Neural cell (in vitro differentiated cells): Measurements from ENCODE around the gene NEDD4L. TPM values are rescaled to one million over a fixed set of nuclear protein-coding genes. Genes with fewer than 3 reads are reported as not detected.

Experiments
- H2AFZ ChIP-seq: fragments of 200-600, 300-800 bp; sonication (generic), shearing (Covaris generic); 2 replicates; pipeline ENCODE4 v1.6.0; 2014; ENCODE audit warnings: low read depth, mild to moderate bottlenecking, antibody characterized with exemption, low read length, moderate library complexity
- H3F3A ChIP-seq: fragments of 200-600 bp; shearing (Covaris generic); 2 replicates; pipeline ENCODE4 v1.6.1; 2016; ENCODE audit warnings: mild to moderate bottlenecking, moderate library complexity, mixed read lengths, antibody characterized with exemption, low read length; ENCODE audit not compliant: insufficient read depth, poor library complexity, severe bottlenecking
- H3K27ac ChIP-seq: fragments of 200-600, 300-800 bp; sonication (generic), shearing (Covaris generic); 2 replicates; pipeline ENCODE4 v1.5.1; 2014; ENCODE audit warnings: mild to moderate bottlenecking, low read length, moderate library complexity
- H3K27me3 ChIP-seq: fragments of 300-800, 200-600 bp; sonication (generic), shearing (Covaris generic); 2 replicates; pipeline ENCODE4 v1.6.0; 2014; ENCODE audit warnings: mild to moderate bottlenecking, low read depth, low read length, moderate library complexity; ENCODE audit not compliant: insufficient read depth
- H3K36me3 ChIP-seq: fragments of 300-800, 200-600 bp; sonication (generic), shearing (Covaris generic); 2 replicates; pipeline ENCODE4 v1.5.1; 2014; ENCODE audit warnings: mild to moderate bottlenecking, antibody characterized with exemption, low read length, moderate library complexity; ENCODE audit not compliant: insufficient read depth
- H3K4me2 ChIP-seq: fragments of 300-800, 200-600 bp; sonication (generic), shearing (Covaris generic); 2 replicates; pipeline ENCODE4 v1.6.0; 2014; ENCODE audit warnings: mild to moderate bottlenecking, low read length
- H3K4me3 ChIP-seq: fragments of 300-800, 200-600 bp; sonication (generic), shearing (Covaris generic); 2 replicates; pipeline ENCODE4 v1.5.1; 2014; ENCODE audit warnings: mild to moderate bottlenecking, low read length, moderate library complexity
- H3K79me2 ChIP-seq: fragments of 200-600 bp; shearing (Covaris generic); replicated peaks from 2 replicates; pipeline ENCODE4 v1.6.0; 2014; ENCODE audit warnings: mild to moderate bottlenecking, low read length, moderate library complexity; ENCODE audit not compliant: insufficient read depth
- H3K9ac ChIP-seq: fragments of 300-800, 200-600 bp; sonication (generic), shearing (Covaris generic); 2 replicates; pipeline ENCODE4 v1.6.1; 2016; ENCODE audit warnings: mild to moderate bottlenecking, low read length, mixed read lengths
- H3K9me2 ChIP-seq: fragments of 200-600 bp; shearing (Covaris generic); 2 replicates; pipeline ENCODE4 v1.6.1; 2016; ENCODE audit warnings: mild to moderate bottlenecking, low read length, mixed read lengths; ENCODE audit not compliant: insufficient read depth
- H3K9me3 ChIP-seq: fragments of 200-600, 300-800 bp; sonication (generic), shearing (Covaris generic); 2 replicates; pipeline ENCODE4 v1.6.1; 2016; ENCODE audit warnings: mild to moderate bottlenecking, mixed run types, low read length, moderate library complexity, mixed read lengths
- H4K20me1 ChIP-seq: fragments of 200-600 bp; shearing (Covaris generic); 2 replicates; pipeline ENCODE4 v1.6.1; 2016; ENCODE audit warnings: mild to moderate bottlenecking, mixed run types; ENCODE audit not compliant: insufficient read depth
- EP300 ChIP-seq: fragments of 450-650 bp; conservative IDR thresholded peaks from 2 replicates; pipeline ENCODE4 v1.6.1; 2014; ENCODE audit warnings: antibody characterized with exemption, mild to moderate bottlenecking, moderate library complexity; ENCODE audit not compliant: poor library complexity, severe bottlenecking
- EZH2 ChIP-seq: fragments of 200-600, 300-800 bp; shearing (Covaris generic), sonication (generic); IDR thresholded peaks from 2 replicates; pipeline ENCODE4 v1.6.1; 2014; ENCODE audit warnings: antibody characterized with exemption, low read length, borderline replicate concordance, mild to moderate bottlenecking; ENCODE audit not compliant: insufficient read depth, poor library complexity, severe bottlenecking
- MXI1 ChIP-seq: fragments of 450-650 bp; conservative IDR thresholded peaks from 2 replicates; pipeline ENCODE4 v1.6.1; 2014; ENCODE audit warnings: antibody characterized with exemption, mild to moderate bottlenecking; ENCODE audit not compliant: poor library complexity, severe bottlenecking
- POLR2AphosphoS5 ChIP-seq: IDR thresholded peaks from 2 replicates; pipeline ENCODE4 v1.6.1; 2012
- RAD21 ChIP-seq: fragments of 450-650 bp; conservative IDR thresholded peaks from 2 replicates; pipeline ENCODE4 v1.6.1; 2014; ENCODE audit warnings: antibody characterized with exemption, mild to moderate bottlenecking, moderate library complexity
- REST ChIP-seq: IDR thresholded peaks from 2 replicates; pipeline ENCODE4 v1.6.1; 2012; ENCODE audit warnings: borderline replicate concordance
- SMC3 ChIP-seq: fragments of 450-650 bp; conservative IDR thresholded peaks from 2 replicates; pipeline ENCODE4 v1.6.1; 2014; ENCODE audit warnings: antibody characterized with exemption, mild to moderate bottlenecking, moderate library complexity; ENCODE audit not compliant: poor library complexity
- TAF1 ChIP-seq: IDR thresholded peaks from 2 replicates; pipeline ENCODE4 v1.6.1; 2012; ENCODE audit warnings: low read depth
- polyA plus RNA-seq: library from polyadenylated mRNA; depleted of rRNA; stranded (reverse); fragments of >200 nt; gene quantifications from 2 replicates; pipeline ENCODE4 v1.2.3, GENCODE V29; 2014
- TF ChIP-seq, protein P1 (sequence below): fragments of 450-650 bp; IDR thresholded peaks from 2 replicates; pipeline ENCODE4 v1.5.1; 2014; ENCODE audit warnings: antibody characterized with exemption, mild to moderate bottlenecking, moderate library complexity; ENCODE audit not compliant: poor library complexity, severe bottlenecking

The NEDD4L gene
- polyA plus RNA-seq, 1 donor from 2014 or later = 97.9 TPM

DNA sequence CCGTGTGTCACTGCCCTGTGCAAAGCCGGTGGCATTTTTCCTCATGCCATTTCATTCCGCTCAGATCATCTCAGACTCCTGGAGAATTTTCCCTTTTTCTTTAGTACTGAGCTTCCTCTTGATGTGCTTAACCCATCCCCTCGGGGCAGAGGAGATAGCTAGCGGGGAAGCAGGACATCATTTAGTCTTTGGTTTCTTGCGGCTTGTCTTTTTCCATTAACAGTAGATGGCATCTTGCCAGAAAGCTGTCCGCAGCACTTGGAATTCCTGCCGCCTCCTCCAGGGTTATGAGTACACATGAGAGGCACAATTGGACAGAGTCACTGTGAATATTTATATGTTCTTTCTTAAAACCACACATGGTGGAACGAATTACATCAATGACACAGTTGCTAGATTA is 358.2 kb downstream of the NEDD4L start:
- H3K4me2 ChIP-seq = no peak overlapping the region
- H4K20me1 ChIP-seq = no peaks in the 10 kb centered on the region
- no peak overlapping the region for H3K9ac ChIP-seq
- no peaks in the 10 kb centered on the region for H3K79me2 ChIP-seq
- H3F3A ChIP-seq = no peaks in the 10 kb centered on the region
- H2AFZ ChIP-seq = no peak overlapping the region
- no peaks in the 10 kb centered on the region for H3K9me2 ChIP-seq
- TF ChIP-seq TAF1 (no peak), EZH2 (no peak), RAD21 (no peak), SMC3 (no peak), EP300 (no peak), POLR2AphosphoS5 (no peak), MXI1 (no peak), REST (no peak)
- TF ChIP-seq, protein P1, sequence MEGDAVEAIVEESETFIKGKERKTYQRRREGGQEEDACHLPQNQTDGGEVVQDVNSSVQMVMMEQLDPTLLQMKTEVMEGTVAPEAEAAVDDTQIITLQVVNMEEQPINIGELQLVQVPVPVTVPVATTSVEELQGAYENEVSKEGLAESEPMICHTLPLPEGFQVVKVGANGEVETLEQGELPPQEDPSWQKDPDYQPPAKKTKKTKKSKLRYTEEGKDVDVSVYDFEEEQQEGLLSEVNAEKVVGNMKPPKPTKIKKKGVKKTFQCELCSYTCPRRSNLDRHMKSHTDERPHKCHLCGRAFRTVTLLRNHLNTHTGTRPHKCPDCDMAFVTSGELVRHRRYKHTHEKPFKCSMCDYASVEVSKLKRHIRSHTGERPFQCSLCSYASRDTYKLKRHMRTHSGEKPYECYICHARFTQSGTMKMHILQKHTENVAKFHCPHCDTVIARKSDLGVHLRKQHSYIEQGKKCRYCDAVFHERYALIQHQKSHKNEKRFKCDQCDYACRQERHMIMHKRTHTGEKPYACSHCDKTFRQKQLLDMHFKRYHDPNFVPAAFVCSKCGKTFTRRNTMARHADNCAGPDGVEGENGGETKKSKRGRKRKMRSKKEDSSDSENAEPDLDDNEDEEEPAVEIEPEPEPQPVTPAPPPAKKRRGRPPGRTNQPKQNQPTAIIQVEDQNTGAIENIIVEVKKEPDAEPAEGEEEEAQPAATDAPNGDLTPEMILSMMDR = no peak
- H3K27me3 ChIP-seq = no peaks in the 10 kb centered on the region
- no peak overlapping the region for H3K4me3 ChIP-seq
- H3K9me3 ChIP-seq = no peaks in the 10 kb centered on the region
- no peaks in the 10 kb centered on the region for H3K36me3 ChIP-seq
- no peak overlapping the region for H3K27ac ChIP-seq

DNA sequence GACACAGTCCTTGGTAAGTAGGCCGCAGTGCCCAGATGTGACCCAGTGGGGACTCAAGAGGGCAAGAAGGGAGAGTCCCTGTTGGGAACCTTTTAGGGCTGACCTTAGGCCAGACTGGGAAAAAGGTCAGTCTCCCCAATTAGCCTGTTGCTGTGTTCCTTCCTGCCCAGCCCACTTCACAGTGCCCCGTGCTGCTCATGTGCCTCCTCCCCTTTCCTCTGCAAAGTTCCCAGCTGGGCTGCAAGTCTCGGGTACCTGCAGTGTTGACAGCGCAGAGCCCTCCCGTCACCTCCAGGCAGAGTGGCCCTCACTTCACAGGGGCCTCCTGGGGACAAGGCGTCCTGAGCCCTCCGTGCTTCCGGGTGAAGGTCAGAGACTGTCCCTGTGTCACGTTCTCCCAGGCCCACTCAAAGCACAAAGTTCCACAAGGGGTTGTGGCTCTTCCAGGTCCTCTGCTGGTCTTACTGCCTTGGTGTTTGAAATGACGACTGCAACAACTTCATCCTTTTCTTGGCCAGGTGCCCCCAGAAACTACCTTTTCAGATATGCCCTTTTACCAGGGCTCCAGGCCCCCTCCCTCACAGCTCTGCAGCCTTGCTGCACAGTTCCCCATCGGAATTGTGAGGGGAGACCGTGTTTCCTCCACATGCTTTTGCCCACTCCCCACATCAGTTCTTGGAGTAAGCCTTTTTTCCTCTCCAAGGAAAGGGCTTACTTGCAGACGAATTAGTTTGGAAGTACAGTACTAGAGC is 359.1 kb downstream of the NEDD4L start:
- H3K9ac ChIP-seq = no peak overlapping the region
- H3K4me3 ChIP-seq = no peak overlapping the region
- H3K27me3 ChIP-seq = no peaks in the 10 kb centered on the region
- no peak overlapping the region for H3K27ac ChIP-seq
- no peaks in the 10 kb centered on the region for H3K36me3 ChIP-seq
- no peaks in the 10 kb centered on the region for H3F3A ChIP-seq
- no peak overlapping the region for H3K4me2 ChIP-seq
- H3K9me3 ChIP-seq = no peaks in the 10 kb centered on the region
- TF ChIP-seq TAF1 = no peak
- no peak for TF ChIP-seq POLR2AphosphoS5
- TF ChIP-seq MXI1 = no peak
- TF ChIP-seq, protein P1 = no peak
- TF ChIP-seq SMC3 = no peak
- no peaks in the 10 kb centered on the region for H3K79me2 ChIP-seq
- H4K20me1 ChIP-seq = no peaks in the 10 kb centered on the region
- H3K9me2 ChIP-seq = no peaks in the 10 kb centered on the region
- H2AFZ ChIP-seq = no peak overlapping the region
